GM23248 (cell line): Measurements from ENCODE around the gene RASGRP1.

Source experiments
- EZH2 ChIP-seq: fragments of 200-600 bp; sonication (generic); IDR thresholded peaks from 2 replicates; pipeline ENCODE4 v1.6.1; 2018; ENCODE audit warnings: antibody characterized with exemption, mild to moderate bottlenecking; ENCODE audit not compliant: insufficient read depth, poor library complexity, severe bottlenecking
- EZH2phosphoT487 ChIP-seq: fragments of 200-600 bp; sonication (generic); IDR thresholded peaks from 2 replicates; pipeline ENCODE4 v1.6.1; 2018; ENCODE audit warnings: antibody characterized with exemption, moderate library complexity, mild to moderate bottlenecking, low read depth; ENCODE audit not compliant: insufficient read depth

- TF ChIP-seq EZH2 (no peak), EZH2phosphoT487 (no peak)
These were observed 29.9 kb downstream of the RASGRP1 start for GRCh38 chr15:38534691-38535090.
